ENCODE data around the gene GRK3. TPM values are rescaled to one million over a fixed set of nuclear protein-coding genes. Genes with fewer than 3 reads are reported as not detected.

Gene GRK3
- total and polyA plus RNA-seq, 8 donors, result 18.4 to 33.9 (median 23.8) TPM

GRCh38 chr22:25736378-25737011 lies 172.0 kb downstream of the GRK3 start:
- no peaks in the 10 kb centered on the region for H3K9me3 ChIP-seq
- DNase-seq (no peak), ATAC-seq (no peak)
- H3K4me1 ChIP-seq, result no peaks in the 10 kb centered on the region
- H3K27me3 ChIP-seq, result peaks cover 0 to 30% of the 10 kb centered on the region in 2 donors
- no peak overlapping the region for H3K4me3 ChIP-seq
- TF ChIP-seq CTCF (IDR thresholded peaks at IDR 0.05), result no peak
- intact Hi-C loops (cut with DNase I), result no loop called here
- H3K27ac ChIP-seq, result no peak overlapping the region
- H3K36me3 ChIP-seq, result no peaks in the 10 kb centered on the region

GRCh38 chr22:25739659-25740344 lies 175.3 kb downstream of the GRK3 start:
- peaks cover 0 to 40% of the 10 kb centered on the region in 2 donors for H3K27me3 ChIP-seq
- no peaks in the 10 kb centered on the region for H3K4me1 ChIP-seq
- ATAC-seq (no peak), DNase-seq (no peak)
- H3K9me3 ChIP-seq, result no peaks in the 10 kb centered on the region
- intact Hi-C loops (cut with DNase I), result no loop called here
- H3K36me3 ChIP-seq, result no peaks in the 10 kb centered on the region
- TF ChIP-seq CTCF (IDR thresholded peaks at IDR 0.05), result no peak
- H3K4me3 ChIP-seq, result no peak overlapping the region
- no peak overlapping the region for H3K27ac ChIP-seq

- DNase-seq (no peak), ATAC-seq (no peak)
- no peaks in the 10 kb centered on the region for H3K36me3 ChIP-seq
- H3K27ac ChIP-seq, result no peak within 1 kb of the TSS
- intact Hi-C loops (cut with DNase I), result no loop called here
- H3K27me3 ChIP-seq, result peaks cover 0 to 27% of the 10 kb centered on the region in 2 donors
- no peaks in the 10 kb centered on the region for H3K4me1 ChIP-seq
- H3K9me3 ChIP-seq, result no peaks in the 10 kb centered on the region
- TF ChIP-seq CTCF (IDR thresholded peaks at IDR 0.05), result no peak
- no peak within 1 kb of the TSS for H3K4me3 ChIP-seq
Observed at GRCh38 chr22:25741692-25742626, 177.5 kb downstream of the GRK3 start, which contains the start of gene MYO18B. Gene MYO18B, plus strand, starts transcription at chr22:25742188. Its CDS starts 18,905 bp downstream, at chr22:25761093.

GRCh38 chr22:25742918-25743708 lies 178.6 kb downstream of the GRK3 start:
- intact Hi-C loops (cut with DNase I), result no loop called here
- ATAC-seq, result no peak
- Histone ChIP-seq H3K4me3 (no peak overlapping the region), H3K9me3 (no peaks in the 10 kb centered on the region), H3K36me3 (no peaks in the 10 kb centered on the region), H3K27ac (no peak overlapping the region), H3K4me1 (no peaks in the 10 kb centered on the region), H3K27me3 (peaks cover 0 to 23% of the 10 kb centered on the region in 2 donors)
- TF ChIP-seq CTCF (IDR thresholded peaks at IDR 0.05), result no peak
- DNase-seq, result no peak
